Smooth muscle cell (in vitro differentiated cells): ENCODE data around the gene TESPA1. TPM values are rescaled to one million over a fixed set of nuclear protein-coding genes. Genes with fewer than 3 reads are reported as not detected.

ENCODE experiments used
- DNase-seq: peaks from one replicate; lab custom pipeline; 2025; ENCODE audit not compliant: unreplicated experiment; lab: John Stamatoyannopoulos, UW
- H2AFZ ChIP-seq: fragments of 200-600 bp; sonication (generic); 2 replicates; pipeline ENCODE4 v1.6.0; 2016; ENCODE audit warnings: antibody characterized with exemption, low read depth, mild to moderate bottlenecking
- H3F3A ChIP-seq: fragments of 200-600 bp; sonication (generic); 2 replicates; pipeline ENCODE4 v1.6.0; 2017; ENCODE audit warnings: antibody characterized with exemption, low read depth
- H3K27ac ChIP-seq: fragments of 200-600 bp; sonication (generic); 2 replicates; pipeline ENCODE4 v1.5.1; 2016; ENCODE audit warnings: low read depth, mild to moderate bottlenecking
- H3K27me3 ChIP-seq: fragments of 200-600 bp; sonication (generic); 2 replicates; pipeline ENCODE4 v1.6.1; 2016; ENCODE audit warnings: low read depth, mild to moderate bottlenecking
- H3K36me3 ChIP-seq: fragments of 200-600 bp; sonication (generic); 2 replicates; pipeline ENCODE4 v1.5.1; 2016; ENCODE audit warnings: low read depth
- H3K4me1 ChIP-seq: fragments of 200-600 bp; sonication (generic); 2 replicates; pipeline ENCODE4 v1.5.1; 2016; ENCODE audit warnings: low read depth
- H3K4me2 ChIP-seq: fragments of 200-600 bp; sonication (generic); 2 replicates; pipeline ENCODE4 v1.6.0; 2016; ENCODE audit warnings: mild to moderate bottlenecking
- H3K4me3 ChIP-seq: fragments of 200-600 bp; sonication (generic); 2 replicates; pipeline ENCODE4 v1.5.1; 2016; ENCODE audit warnings: mild to moderate bottlenecking
- H3K79me2 ChIP-seq: fragments of 200-600 bp; sonication (generic); 2 replicates; pipeline ENCODE4 v1.6.0; 2016; ENCODE audit warnings: low read depth, mild to moderate bottlenecking
- H3K9ac ChIP-seq: fragments of 200-600 bp; sonication (generic); 2 replicates; pipeline ENCODE4 v1.6.0; 2016; ENCODE audit warnings: low read depth
- H3K9me3 ChIP-seq: fragments of 200-600 bp; sonication (generic); replicated peaks from 2 replicates; pipeline ENCODE4 v1.5.1; 2016; ENCODE audit warnings: low read depth
- H4K20me1 ChIP-seq: fragments of 200-600 bp; sonication (generic); 2 replicates; pipeline ENCODE4 v1.6.0; 2016; ENCODE audit warnings: low read depth
- CTCF ChIP-seq: fragments of 200-600 bp; sonication (generic); IDR thresholded peaks from 2 replicates; pipeline ENCODE4 v1.5.1; 2017; ENCODE audit warnings: borderline replicate concordance, mild to moderate bottlenecking, antibody characterized with exemption; ENCODE audit not compliant: insufficient read depth, poor library complexity, severe bottlenecking
- WGBS: methylation state at CpG from one replicate; pipeline ENCODE4 v1.1.7; 2016; ENCODE audit warnings: low lambda C conversion rate; 5-methylcytosine and 5-hydroxymethylcytosine counted together
- polyA plus RNA-seq: library from polyadenylated mRNA; unstranded; fragments of >200 nt; fragmentation: Nextera tagmentation; extraction: Ambion mirVana; gene quantifications from 2 replicates; pipeline ENCODE4 v1.2.1, GENCODE V29; 2016
- total RNA-seq: library from RNA; depleted of rRNA; stranded (reverse); fragments of >200 nt; gene quantifications from 2 replicates; pipeline ENCODE4 v1.2.3, GENCODE V29; 2014

Gene TESPA1
- total and polyA plus RNA-seq, 2 experiments from 2014 or later: not detected

DNA sequence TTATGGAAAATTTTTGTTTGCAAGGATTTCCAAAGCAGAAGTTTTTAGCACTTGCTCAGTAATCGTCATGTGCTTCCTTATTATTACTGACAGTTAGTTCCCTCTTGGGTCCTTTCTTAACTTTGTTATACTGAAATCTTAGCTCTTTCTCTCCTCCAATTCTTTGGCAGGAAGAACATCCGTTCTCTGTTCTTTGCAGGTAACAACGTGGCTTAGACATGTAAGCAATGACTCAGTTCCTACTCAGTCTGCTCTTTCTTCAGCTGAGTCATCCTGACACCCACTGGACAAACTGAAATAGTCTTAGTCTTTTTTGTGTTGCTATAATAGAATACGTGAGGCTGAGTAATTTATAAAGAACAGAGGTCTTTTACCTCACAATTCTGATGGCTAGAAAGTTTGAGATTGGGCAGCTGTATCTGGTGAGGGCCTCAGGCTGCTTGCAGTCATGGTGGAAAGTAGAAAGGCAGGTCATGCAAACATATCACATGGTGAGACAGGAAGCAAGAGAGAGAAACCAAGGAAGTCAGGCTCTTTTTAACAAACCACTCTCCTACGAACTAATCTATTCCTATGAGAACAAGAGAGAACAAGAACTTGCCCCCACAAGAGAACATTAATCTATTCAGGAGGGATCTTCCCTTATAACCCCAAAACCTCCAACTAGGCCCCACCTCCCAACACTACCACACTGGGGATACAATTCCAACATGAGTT lies 49.2 kb downstream of the TESPA1 start:
- no peaks in the 10 kb centered on the region for H3K27me3 ChIP-seq
- H3K4me2 ChIP-seq: peak overlapping the region; percentile 30
- H4K20me1 ChIP-seq: no peaks in the 10 kb centered on the region
- H3K9ac ChIP-seq: peak overlapping the region; percentile 44
- TF ChIP-seq CTCF: no peak
- peak overlapping the region; percentile 23 for H2AFZ ChIP-seq
- no peaks in the 10 kb centered on the region for H3K9me3 ChIP-seq
- no peak overlapping the region for H3K4me3 ChIP-seq
- WGBS: 32% methylated on average over 5 of the region's 5 CpGs
- H3K79me2 ChIP-seq: no peaks in the 10 kb centered on the region
- no peak for DNase-seq
- H3K36me3 ChIP-seq: no peaks in the 10 kb centered on the region
- no peaks in the 10 kb centered on the region for H3F3A ChIP-seq
- peak overlapping the region; percentile 89 for H3K27ac ChIP-seq
- H3K4me1 ChIP-seq: no peaks in the 10 kb centered on the region

DNA sequence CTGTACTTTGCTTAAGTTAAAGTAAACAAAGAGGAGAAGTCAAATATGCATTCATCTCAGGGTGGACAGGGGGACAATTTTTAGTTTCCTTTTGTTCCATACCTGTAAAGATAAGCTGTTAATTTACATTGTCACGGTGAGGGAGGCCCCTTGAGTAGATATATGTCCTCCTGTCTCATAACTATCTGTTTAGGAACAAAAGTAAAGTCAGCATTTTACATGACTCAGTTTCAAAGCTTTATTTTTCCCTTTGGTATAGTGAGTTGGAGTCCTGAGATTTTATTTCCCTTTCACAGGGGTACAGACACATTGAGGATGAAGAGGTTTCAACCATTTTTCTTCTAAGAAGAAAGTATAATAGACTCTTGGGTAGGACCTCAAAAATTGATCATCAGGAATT lies 50.1 kb downstream of the TESPA1 start:
- Histone ChIP-seq H3K27me3 (no peaks in the 10 kb centered on the region), H3K4me3 (no peak overlapping the region), H3K4me1 (no peaks in the 10 kb centered on the region), H3K9me3 (peaks cover 3% of the 10 kb centered on the region), H3K79me2 (no peaks in the 10 kb centered on the region), H3K9ac (peak overlapping the region; percentile 33), H4K20me1 (no peaks in the 10 kb centered on the region), H3F3A (no peaks in the 10 kb centered on the region), H3K27ac (peak overlapping the region; percentile 89), H2AFZ (no peak overlapping the region), H3K4me2 (no peak overlapping the region), H3K36me3 (no peaks in the 10 kb centered on the region)
- DNase-seq: no peak
- 81% methylated on average over 1 of the region's 1 CpG for WGBS
- no peak for TF ChIP-seq CTCF

- peak overlapping the region; percentile 89 for H3K27ac ChIP-seq
- DNase-seq: no peak
- no peak overlapping the region for H2AFZ ChIP-seq
- H3K79me2 ChIP-seq: no peaks in the 10 kb centered on the region
- no peaks in the 10 kb centered on the region for H3K27me3 ChIP-seq
- TF ChIP-seq CTCF: no peak
- H3K9ac ChIP-seq: no peak overlapping the region
- no peaks in the 10 kb centered on the region for H3F3A ChIP-seq
- no peaks in the 10 kb centered on the region for H3K36me3 ChIP-seq
- peak overlapping the region; percentile 57 for H3K4me2 ChIP-seq
- H3K4me1 ChIP-seq: no peaks in the 10 kb centered on the region
- WGBS: 47% methylated on average over 1 of the region's 1 CpG
- H3K4me3 ChIP-seq: no peak overlapping the region
- H3K9me3 ChIP-seq: peaks cover 3% of the 10 kb centered on the region
- no peaks in the 10 kb centered on the region for H4K20me1 ChIP-seq
Observed at GRCh38 chr12:54933376-54933775, 51.2 kb downstream of the TESPA1 start.

DNA sequence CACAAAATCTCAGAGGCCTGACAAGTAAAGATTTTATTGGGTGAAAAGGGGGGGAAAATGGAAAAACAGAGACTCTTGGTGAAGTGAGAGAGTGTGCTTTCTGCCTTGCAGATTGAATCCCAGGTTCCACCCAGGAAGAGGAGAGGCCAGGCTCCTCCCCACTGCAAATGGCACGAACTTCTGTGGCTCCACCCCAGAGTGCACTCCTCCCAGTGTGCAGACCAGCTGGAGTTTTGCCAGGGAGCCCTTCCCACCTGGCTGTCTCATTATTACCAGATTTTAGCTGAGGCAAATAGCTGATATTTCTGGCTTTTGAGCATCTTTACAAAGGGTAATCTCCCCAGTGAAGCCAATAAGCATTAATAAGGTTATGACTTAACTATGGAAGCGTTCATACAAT lies 51.9 kb downstream of the TESPA1 start:
- H2AFZ ChIP-seq: no peak overlapping the region

More for the DNA sequence above, 51.9 kb downstream of the TESPA1 start:
- Histone ChIP-seq H3F3A (no peaks in the 10 kb centered on the region), H4K20me1 (no peaks in the 10 kb centered on the region), H3K4me3 (no peak overlapping the region), H3K27me3 (no peaks in the 10 kb centered on the region), H3K36me3 (no peaks in the 10 kb centered on the region), H3K79me2 (no peaks in the 10 kb centered on the region), H3K4me2 (peak overlapping the region; percentile 57), H3K9me3 (peaks cover 3% of the 10 kb centered on the region), H3K9ac (no peak overlapping the region), H3K27ac (peak overlapping the region; percentile 89), H3K4me1 (no peaks in the 10 kb centered on the region)
- TF ChIP-seq CTCF: no peak
- WGBS: 91% methylated on average over 2 of the region's 2 CpGs
- no peak for DNase-seq
